ENCODE results near the gene PDXP. TPM values are rescaled to one million over a fixed set of nuclear protein-coding genes. Genes with fewer than 3 reads are reported as not detected.

Gene PDXP, protein sequence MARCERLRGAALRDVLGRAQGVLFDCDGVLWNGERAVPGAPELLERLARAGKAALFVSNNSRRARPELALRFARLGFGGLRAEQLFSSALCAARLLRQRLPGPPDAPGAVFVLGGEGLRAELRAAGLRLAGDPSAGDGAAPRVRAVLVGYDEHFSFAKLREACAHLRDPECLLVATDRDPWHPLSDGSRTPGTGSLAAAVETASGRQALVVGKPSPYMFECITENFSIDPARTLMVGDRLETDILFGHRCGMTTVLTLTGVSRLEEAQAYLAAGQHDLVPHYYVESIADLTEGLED
- 12.6 and 12.8 TPM in 2 replicates for total RNA-seq

GRCh38 chr22:37658133-37659065 is at the start of gene PDXP:
Gene PDXP (plus strand): TSS chr22:37658723. CDS start chr22:37658783, 60 bp downstream.

DNA sequence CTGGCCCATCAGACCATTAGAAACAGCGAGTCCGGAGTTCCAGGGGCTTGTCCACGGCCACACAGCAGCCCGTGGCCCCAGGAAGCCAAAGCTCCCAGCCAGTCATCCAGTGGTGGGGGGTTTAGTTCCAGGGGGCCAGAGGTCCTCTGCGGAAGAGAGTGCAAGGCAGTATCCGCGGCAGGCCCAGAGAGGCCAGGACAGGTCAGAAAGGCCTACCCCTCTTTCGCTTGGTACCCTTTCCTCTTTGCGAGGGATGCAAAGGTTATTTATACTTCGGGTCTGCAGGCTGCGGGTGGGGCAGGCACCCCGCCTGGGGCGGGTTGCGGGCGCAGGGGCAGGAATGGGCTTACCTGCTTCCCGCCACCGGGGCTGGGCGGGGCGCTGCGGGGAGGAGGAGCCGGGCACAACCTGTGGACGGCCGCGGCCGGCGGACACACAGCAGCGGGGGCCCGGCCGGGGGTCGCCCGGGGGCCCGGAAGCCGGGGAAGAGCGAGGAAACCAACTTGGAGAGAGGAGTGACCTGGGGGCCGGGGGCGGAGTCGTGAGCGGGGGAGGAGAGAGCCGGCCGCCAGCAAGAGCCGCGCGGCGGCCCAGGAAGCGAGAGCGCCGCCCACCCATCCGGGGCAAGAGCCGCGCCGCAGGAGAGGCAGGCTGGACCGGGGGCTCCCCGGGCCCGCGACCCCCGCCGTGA is 19.3 kb upstream of the PDXP start, which contains the start of gene SH3BP1:
Gene SH3BP1 (plus strand): TSS at position 600 of the 691 bp plus-strand sequence. CDS start 119 bp downstream, outside the sequence.

DNA sequence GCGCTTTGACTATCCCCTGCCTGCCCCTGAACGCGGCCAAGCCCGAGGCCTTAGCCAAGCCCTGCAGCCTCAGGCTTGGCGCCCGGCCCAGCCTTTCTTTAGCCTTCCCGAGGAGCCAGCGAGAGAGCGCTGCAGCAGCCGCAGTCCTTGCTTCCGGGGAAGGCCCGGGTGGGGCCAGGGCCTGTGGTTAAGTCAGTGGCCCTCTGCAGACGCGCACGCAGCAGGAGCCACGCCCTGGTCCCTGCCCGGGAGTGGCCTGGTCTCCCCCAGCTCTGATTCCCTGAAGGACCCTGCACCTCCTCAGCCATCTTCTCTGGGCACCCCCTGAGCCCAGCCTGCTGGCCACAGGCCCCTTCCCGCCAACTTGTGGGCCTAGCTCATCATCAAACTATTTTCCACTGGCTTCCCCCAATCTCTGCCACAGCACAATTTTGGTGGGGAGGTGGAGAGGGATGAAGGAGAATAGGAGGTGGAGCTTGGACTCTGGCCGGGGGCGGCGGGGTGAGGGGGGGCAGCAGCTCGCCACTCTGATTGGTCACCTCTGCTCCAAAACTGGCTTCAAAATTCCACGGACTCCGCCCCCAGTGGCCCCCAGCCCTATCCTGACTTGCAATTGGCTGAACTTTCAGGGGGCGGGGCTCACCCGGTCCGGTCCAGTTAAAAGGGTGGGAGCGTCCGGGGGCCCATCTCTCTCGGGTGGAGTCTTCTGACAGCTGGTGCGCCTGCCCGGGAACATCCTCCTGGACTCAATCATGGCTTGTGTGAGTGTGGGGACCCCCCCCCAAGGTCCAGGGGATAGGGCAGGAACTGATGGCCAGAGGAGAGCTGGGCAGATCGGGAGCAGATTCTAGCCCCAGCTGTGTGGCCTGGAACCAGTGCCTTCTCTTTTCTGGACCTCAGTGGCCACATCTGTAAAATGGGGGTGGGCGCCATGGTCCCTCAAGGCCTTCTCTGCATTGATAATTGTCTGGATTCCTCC is 16.7 kb downstream of the PDXP start, which contains the start of gene LGALS1:
Gene LGALS1 (plus strand): TSS at position 686 of the 979 bp plus-strand sequence. CDS start 67 bp downstream, at position 753.

GRCh38 chr22:37686002-37686982 is 27.8 kb downstream of the PDXP start, which contains the start of gene NOL12:
Gene NOL12 (plus strand): TSS chr22:37686343. CDS start chr22:37686393, 50 bp downstream.

DNA sequence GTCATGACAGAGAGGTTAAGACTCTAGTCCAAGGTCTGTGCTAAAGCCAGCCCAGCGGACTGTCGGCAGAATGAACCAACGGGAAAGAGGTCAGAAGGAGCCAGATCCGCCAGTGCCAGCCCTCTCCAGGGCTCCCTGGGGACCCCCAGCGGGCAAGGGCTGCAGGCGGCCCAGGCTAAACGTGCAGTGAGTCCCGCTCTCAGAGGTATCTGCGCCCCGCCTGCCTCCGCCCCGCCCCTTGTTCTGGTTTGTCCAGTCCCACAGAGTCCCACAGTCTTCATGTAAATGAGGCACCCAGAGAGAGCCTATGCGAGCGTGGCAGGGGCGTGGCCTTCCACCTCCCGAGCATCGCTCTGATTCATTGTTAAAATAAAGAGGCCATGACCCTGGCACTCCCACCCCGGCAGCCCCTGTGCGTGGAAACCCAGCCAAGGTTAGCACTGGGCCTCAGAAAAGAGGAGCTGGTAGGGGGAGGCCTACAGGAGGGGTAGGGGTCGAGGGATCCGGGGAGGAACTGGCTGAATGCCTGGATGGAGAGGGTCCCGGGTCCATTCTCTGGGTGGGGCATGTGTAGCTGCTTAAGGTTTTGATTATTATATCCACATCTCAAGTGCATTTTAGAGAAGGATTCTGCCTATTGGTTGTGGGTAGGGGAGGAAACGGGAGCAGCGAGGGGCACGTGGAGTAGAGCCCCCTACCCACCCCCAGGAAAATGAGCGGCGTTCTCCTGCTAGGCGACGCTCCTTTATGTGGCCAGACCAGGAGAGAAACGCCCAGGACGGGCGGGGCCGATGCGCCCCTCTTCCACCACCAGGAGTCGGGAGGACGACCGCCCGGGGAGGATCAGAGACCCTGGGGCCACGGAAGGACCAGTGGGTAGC is 38.4 kb downstream of the PDXP start, which contains the start of gene TRIOBP:
Gene TRIOBP (plus strand): TSS at position 392 of the 881 bp plus-strand sequence. CDS start 4,318 bp downstream, outside the sequence.

Other genes with a start within 250 kb of the PDXP start
- gene ELFN2, start 231.2 kb upstream of the PDXP start, total RNA-seq: 0.30 and 0.40 TPM in 2 replicates
- 147 and 154 TPM in 2 replicates for gene MFNG, start 172.3 kb upstream of the PDXP start, total RNA-seq
- 35.2 and 36.6 TPM in 2 replicates for gene CARD10, start 139.3 kb upstream of the PDXP start, total RNA-seq
- gene CDC42EP1, start 98.2 kb upstream of the PDXP start, total RNA-seq: 79.8 and 81.1 TPM in 2 replicates
- gene LGALS2, start 78.6 kb upstream of the PDXP start, total RNA-seq: not detected in 2 replicates
- gene GGA1, start 49.9 kb upstream of the PDXP start, total RNA-seq: 34.7 and 37.1 TPM in 2 replicates
- gene SH3BP1, start 19.1 kb upstream of the PDXP start, total RNA-seq: 0.59 and 0.93 TPM in 2 replicates
- gene LGALS1, start 16.9 kb downstream of the PDXP start, total RNA-seq: 9,481 and 10,312 TPM in 2 replicates
- 48.0 and 60.5 TPM in 2 replicates for gene NOL12, start 27.6 kb downstream of the PDXP start, total RNA-seq
- 160 and 164 TPM in 2 replicates for gene TRIOBP, start 38.3 kb downstream of the PDXP start, total RNA-seq
- 21.4 and 25.4 TPM in 2 replicates for gene GCAT, start 149.2 kb downstream of the PDXP start, total RNA-seq
- not detected in 2 replicates for gene GALR3, start 164.7 kb downstream of the PDXP start, total RNA-seq
- gene ANKRD54, start 185.6 kb downstream of the PDXP start, total RNA-seq: 53.6 and 56.5 TPM in 2 replicates
- gene EIF3L, start 190.7 kb downstream of the PDXP start, total RNA-seq: 325 and 326 TPM in 2 replicates
- 58.0 and 62.5 TPM in 2 replicates for gene MICALL1, start 247.6 kb downstream of the PDXP start, total RNA-seq

Measured in mammary microvascular endothelial cell (primary cell).